ENCODE measurements around the gene KCNMB1.

GRCh38 chr5:170424629-170425028, 35.5 kb upstream of the KCNMB1 start:
- no peak for TF ChIP-seq CTCF (IDR thresholded peaks at IDR 0.05; ENCODE audit: extremely low read depth in 1 of 2, insufficient read depth in 1 of 2, low read depth in 1 of 2, low read length in 2 of 2)
- TF ChIP-seq POLR2A (IDR thresholded peaks at IDR 0.05; ENCODE audit: low read depth, low read length), result no peak
- TF ChIP-seq MAX (IDR thresholded peaks at IDR 0.05; ENCODE audit: insufficient read depth, insufficient read length), result no peak
- TF ChIP-seq JUN (IDR thresholded peaks at IDR 0.05; ENCODE audit: borderline replicate concordance, insufficient read depth, insufficient read length, low read depth), result no peak
- no peak for TF ChIP-seq EZH2 (IDR thresholded peaks at IDR 0.05; ENCODE audit: borderline replicate concordance, low read depth, low read length, severe bottlenecking)
- TF ChIP-seq POLR2AphosphoS5 (IDR thresholded peaks at IDR 0.05; ENCODE audit: insufficient read depth, low read depth, low read length), result no peak
- TF ChIP-seq MYC (IDR thresholded peaks at IDR 0.05; ENCODE audit: low read depth, low read length), result no peak
- TF ChIP-seq GATA2 (IDR thresholded peaks at IDR 0.05; ENCODE audit: insufficient read depth, insufficient read length, low read depth, low read length), result no peak
- no peak for TF ChIP-seq FOS (IDR thresholded peaks at IDR 0.05; ENCODE audit: borderline replicate concordance, insufficient read depth, low read length)

All from endothelial cell of umbilical vein (primary cell).